IgD-negative memory B cell (primary cell): ENCODE results near the gene ARRDC1. TPM values are rescaled to one million over a fixed set of nuclear protein-coding genes. Genes with fewer than 3 reads are reported as not detected.

Experiments
- H3K27ac Mint-ChIP-seq, 3 donors: one replicate each; pipeline ENCODE4 v1.8.0; 2020 to 2022; ENCODE audit warnings: mild to moderate bottlenecking in 3 of 3, mixed read lengths in 3 of 3, moderate library complexity in 1 of 3
- H3K27me3 Mint-ChIP-seq: one replicate; pipeline ENCODE4 v1.8.0; 2021; ENCODE audit warnings: mixed read lengths
- H3K36me3 Mint-ChIP-seq: one replicate; pipeline ENCODE4 v1.8.0; 2020; ENCODE audit warnings: mild to moderate bottlenecking, mixed read lengths
- H3K4me1 Mint-ChIP-seq, 3 donors: one replicate each; pipeline ENCODE4 v1.8.0; 2020 to 2022; ENCODE audit warnings: mixed read lengths in 3 of 3, mild to moderate bottlenecking in 1 of 3
- H3K4me3 Mint-ChIP-seq, 4 donors: one replicate each; pipeline ENCODE4 v1.8.0; 2020 to 2022; ENCODE audit warnings: mild to moderate bottlenecking in 4 of 4, mixed read lengths in 4 of 4, moderate library complexity in 3 of 4
- H3K9me3 Mint-ChIP-seq, 3 donors: one replicate each; pipeline ENCODE4 v1.8.0; 2020 to 2021; ENCODE audit warnings: mixed read lengths in 3 of 3, mild to moderate bottlenecking in 1 of 3
- polyA plus RNA-seq: library from polyadenylated mRNA; unstranded; fragments of 300-500 nt; fragmentation: Illumina TruSeq; gene quantifications from one replicate; pipeline ENCODE4 v1.2.3, GENCODE V29; 2021

Gene ARRDC1
- polyA plus RNA-seq, 1 donor from 2014 or later: 49.2 TPM

- Mint-ChIP-seq H3K27ac (peak overlapping the region in 1 of 3 donors; percentile 60), H3K9me3 (no peaks in the 10 kb centered on the region), H3K4me1 (peaks cover 21 to 25% (median 22%) of the 10 kb centered on the region in 3 donors), H3K27me3 (no peaks in the 10 kb centered on the region), H3K36me3 (no peaks in the 10 kb centered on the region), H3K4me3 (peak overlapping the region in 1 of 4 donors; percentile 39)
Observed at GRCh38 chr9:137580209-137580953, 25.1 kb upstream of the ARRDC1 start.

GRCh38 chr9:137580954-137581322 lies 24.5 kb upstream of the ARRDC1 start:
- H3K36me3 Mint-ChIP-seq: no peaks in the 10 kb centered on the region

DNA sequence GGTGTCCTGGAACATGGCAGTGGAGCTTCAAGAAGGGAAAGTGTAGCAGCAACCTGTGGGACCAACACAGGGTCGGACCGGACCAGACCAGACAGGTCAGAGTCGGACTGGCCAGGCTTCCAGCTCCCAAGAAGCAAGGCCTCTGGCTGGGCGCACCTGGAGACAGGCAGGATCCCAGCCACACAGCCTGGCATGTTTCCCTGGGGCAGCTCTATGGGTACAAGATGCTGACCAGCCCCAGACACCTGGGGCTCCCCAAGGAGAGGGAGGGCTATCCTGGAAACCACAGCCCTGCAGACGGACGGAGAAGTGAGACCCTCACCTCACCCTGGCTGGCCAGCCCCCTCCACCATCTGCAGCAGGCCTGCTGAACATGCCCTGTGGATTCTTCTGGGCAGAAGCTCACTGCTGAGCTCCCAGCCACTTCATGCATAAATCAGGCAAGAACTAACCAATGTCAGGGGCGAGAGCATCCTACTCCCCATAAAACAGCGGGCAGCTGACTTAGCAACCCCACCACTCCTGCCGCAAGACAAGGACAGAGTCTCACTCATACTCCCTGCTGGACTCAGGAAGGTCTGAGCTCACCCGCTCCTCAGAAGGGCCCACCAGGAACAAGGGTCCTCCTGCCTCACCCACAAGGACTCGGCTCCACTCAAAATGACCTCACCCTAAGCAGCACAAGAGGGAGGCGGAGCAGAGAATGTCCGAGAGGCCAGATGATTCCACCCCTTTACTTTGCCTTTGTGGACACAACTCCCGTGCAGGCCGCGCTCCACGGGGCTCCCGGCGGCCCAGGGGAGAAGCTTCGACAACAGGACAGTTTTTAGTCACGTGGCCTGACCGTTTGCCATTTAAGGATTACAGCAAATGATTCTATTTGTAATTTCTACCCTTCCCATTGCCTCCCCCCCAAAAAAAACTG lies 23.9 kb upstream of the ARRDC1 start:
- H3K4me1 Mint-ChIP-seq: peaks cover 11 to 14% (median 12%) of the 10 kb centered on the region in 3 donors
- no peaks in the 10 kb centered on the region for H3K9me3 Mint-ChIP-seq
- peaks cover 2% of the 10 kb centered on the region for H3K36me3 Mint-ChIP-seq
- H3K4me3 Mint-ChIP-seq: peak overlapping the region in 1 of 4 donors; percentile 61
- H3K27me3 Mint-ChIP-seq: no peaks in the 10 kb centered on the region
- no peak overlapping the region for H3K27ac Mint-ChIP-seq

More at GRCh38 chr9:137580954-137581322, 24.5 kb upstream of the ARRDC1 start:
- Mint-ChIP-seq H3K27ac (no peak overlapping the region), H3K27me3 (no peaks in the 10 kb centered on the region), H3K4me1 (peaks cover 16 to 19% (median 16%) of the 10 kb centered on the region in 3 donors), H3K9me3 (no peaks in the 10 kb centered on the region), H3K4me3 (no peak overlapping the region)

- Mint-ChIP-seq H3K9me3 (no peaks in the 10 kb centered on the region), H3K36me3 (peaks cover 3% of the 10 kb centered on the region), H3K27me3 (no peaks in the 10 kb centered on the region), H3K27ac (no peak overlapping the region), H3K4me1 (peaks cover 6 to 10% (median 7%) of the 10 kb centered on the region in 3 donors), H3K4me3 (peak overlapping the region in 1 of 4 donors; percentile 61)
Observed at GRCh38 chr9:137582286-137582860, 23.1 kb upstream of the ARRDC1 start.

GRCh38 chr9:137583347-137583746 lies 22.1 kb upstream of the ARRDC1 start:
- H3K27me3 Mint-ChIP-seq: no peaks in the 10 kb centered on the region
- peaks cover 0 to 10% (median 7%) of the 10 kb centered on the region in 3 donors for H3K4me1 Mint-ChIP-seq
- H3K4me3 Mint-ChIP-seq: peak overlapping the region in 1 of 4 donors; percentile 67
- peaks cover 3% of the 10 kb centered on the region for H3K36me3 Mint-ChIP-seq
- H3K9me3 Mint-ChIP-seq: no peaks in the 10 kb centered on the region
- no peak overlapping the region for H3K27ac Mint-ChIP-seq

GRCh38 chr9:137583957-137584356 lies 21.5 kb upstream of the ARRDC1 start:
- H3K27ac Mint-ChIP-seq: no peak overlapping the region
- H3K4me1 Mint-ChIP-seq: peaks cover 0 to 8% (median 7%) of the 10 kb centered on the region in 3 donors
- H3K36me3 Mint-ChIP-seq: peaks cover 3% of the 10 kb centered on the region
- H3K9me3 Mint-ChIP-seq: no peaks in the 10 kb centered on the region
- H3K4me3 Mint-ChIP-seq: peak overlapping the region in 1 of 4 donors; percentile 62
- H3K27me3 Mint-ChIP-seq: no peaks in the 10 kb centered on the region

- Mint-ChIP-seq H3K27ac (no peak overlapping the region), H3K9me3 (no peaks in the 10 kb centered on the region), H3K4me1 (peaks cover 3 to 9% (median 7%) of the 10 kb centered on the region in 3 donors), H3K27me3 (peaks cover 1% of the 10 kb centered on the region), H3K36me3 (peaks cover 3% of the 10 kb centered on the region), H3K4me3 (peak overlapping the region in 1 of 4 donors; percentile 76)
Observed at GRCh38 chr9:137586854-137587253, 18.6 kb upstream of the ARRDC1 start.

- Mint-ChIP-seq H3K9me3 (no peaks in the 10 kb centered on the region), H3K4me3 (peak overlapping the region in 3 of 4 donors; percentile 39 to 90 (median 77)), H3K27me3 (peaks cover 1% of the 10 kb centered on the region), H3K36me3 (peaks cover 3% of the 10 kb centered on the region), H3K27ac (peak overlapping the region in 2 of 3 donors; percentile 27 to 75), H3K4me1 (peaks cover 3 to 9% (median 7%) of the 10 kb centered on the region in 3 donors)
Observed at GRCh38 chr9:137588311-137588710, 17.2 kb upstream of the ARRDC1 start.

GRCh38 chr9:137588891-137589290 lies 16.6 kb upstream of the ARRDC1 start:
- Mint-ChIP-seq H3K27ac (peak overlapping the region in 1 of 3 donors; percentile 85), H3K9me3 (no peaks in the 10 kb centered on the region), H3K4me1 (peaks cover 3 to 9% (median 7%) of the 10 kb centered on the region in 3 donors), H3K27me3 (peaks cover 1% of the 10 kb centered on the region), H3K36me3 (peaks cover 3% of the 10 kb centered on the region), H3K4me3 (peak overlapping the region; percentile 33 to 90 (median 70))

- H3K36me3 Mint-ChIP-seq: peaks cover 5% of the 10 kb centered on the region
- peaks cover 1% of the 10 kb centered on the region for H3K27me3 Mint-ChIP-seq
- peak overlapping the region; percentile 87 to 97 (median 92) for H3K4me3 Mint-ChIP-seq
- no peaks in the 10 kb centered on the region for H3K9me3 Mint-ChIP-seq
- peak overlapping the region in 1 of 3 donors; percentile 85 for H3K27ac Mint-ChIP-seq
- H3K4me1 Mint-ChIP-seq: peaks cover 3 to 9% (median 7%) of the 10 kb centered on the region in 3 donors
Observed at GRCh38 chr9:137589441-137590122, 15.9 kb upstream of the ARRDC1 start.

DNA sequence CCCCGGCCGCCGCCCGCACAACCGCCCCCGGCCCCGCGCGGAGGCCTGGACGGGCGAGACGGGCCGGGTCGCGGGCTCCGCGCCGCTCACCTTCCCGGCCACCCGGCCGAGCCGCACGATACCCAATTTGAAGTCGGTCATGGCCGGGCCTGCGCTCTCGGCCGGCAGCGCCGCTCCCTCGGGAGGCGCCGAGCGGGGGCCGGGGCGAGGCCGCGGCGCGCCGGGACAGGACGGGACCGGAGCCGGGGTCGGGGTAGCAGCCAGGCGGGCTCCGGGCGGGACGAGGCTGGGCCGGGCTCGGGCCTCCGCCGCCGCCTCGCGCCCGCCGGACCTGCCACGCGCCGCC lies 15.4 kb upstream of the ARRDC1 start:
- Mint-ChIP-seq H3K9me3 (no peaks in the 10 kb centered on the region), H3K4me1 (peaks cover 3 to 9% (median 7%) of the 10 kb centered on the region in 3 donors), H3K36me3 (peaks cover 5% of the 10 kb centered on the region), H3K27ac (no peak overlapping the region), H3K27me3 (peaks cover 1% of the 10 kb centered on the region), H3K4me3 (peak overlapping the region in 1 of 4 donors; percentile 80)

GRCh38 chr9:137590469-137591383 lies 14.8 kb upstream of the ARRDC1 start, which contains the start of gene ZMYND19:
Gene ZMYND19 (minus strand): TSS chr9:137590512. CDS start chr9:137590263, 249 bp downstream.
- Mint-ChIP-seq H3K36me3 (peaks cover 5% of the 10 kb centered on the region), H3K4me3 (peak within 1 kb of the TSS; percentile 90 to 98 (median 94)), H3K9me3 (no peaks in the 10 kb centered on the region), H3K27me3 (peaks cover 1% of the 10 kb centered on the region), H3K4me1 (peaks cover 3 to 9% (median 7%) of the 10 kb centered on the region in 3 donors), H3K27ac (peak within 1 kb of the TSS; percentile 19 to 94 (median 85))

GRCh38 chr9:137592767-137593166 lies 12.7 kb upstream of the ARRDC1 start:
- peak overlapping the region in 2 of 4 donors; percentile 27 to 87 for H3K4me3 Mint-ChIP-seq
- H3K36me3 Mint-ChIP-seq: peaks cover 2% of the 10 kb centered on the region
- H3K4me1 Mint-ChIP-seq: peaks cover 3 to 7% (median 5%) of the 10 kb centered on the region in 3 donors
- H3K9me3 Mint-ChIP-seq: no peaks in the 10 kb centered on the region
- H3K27me3 Mint-ChIP-seq: peaks cover 1% of the 10 kb centered on the region
- peak overlapping the region in 1 of 3 donors; percentile 78 for H3K27ac Mint-ChIP-seq
